Measurements from ENCODE around the gene TPST2. TPM values are rescaled to one million over a fixed set of nuclear protein-coding genes. Genes with fewer than 3 reads are reported as not detected.

TPST2 gene
- total RNA-seq, 4 donors from 2014 or later = 22.0 to 30.9 (median 28.7) TPM

GRCh38 chr22:26496456-26496855 is 93.5 kb downstream of the TPST2 start:
- H3K36me3 ChIP-seq = peaks cover 85 to 100% (median 98%) of the 10 kb centered on the region in 4 donors

GRCh38 chr22:26494506-26494905 is 95.4 kb downstream of the TPST2 start:
- no peak overlapping the region for H3K4me3 ChIP-seq
- no peak for TF ChIP-seq CTCF (IDR thresholded peaks at IDR 0.05)
- no peak for TF ChIP-seq POLR2AphosphoS5 (IDR thresholded peaks at IDR 0.05)
- no peak for TF ChIP-seq EP300 (IDR thresholded peaks at IDR 0.05)
- H3K4me1 ChIP-seq = no peaks in the 10 kb centered on the region
- H3K27ac ChIP-seq (replicated peaks in 1 of 4) = no peak overlapping the region
- H3K9me3 ChIP-seq = no peaks in the 10 kb centered on the region
- no peak for DNase-seq (ENCODE audit: extremely low spot score)
- peaks cover 84 to 100% (median 97%) of the 10 kb centered on the region in 4 donors for H3K36me3 ChIP-seq
- no peaks in the 10 kb centered on the region for H3K27me3 ChIP-seq
- intact Hi-C loops (cut with DNase I) = no loop called here

More at GRCh38 chr22:26496456-26496855, 93.5 kb downstream of the TPST2 start:
- Histone ChIP-seq H3K4me3 (no peak overlapping the region), H3K27me3 (no peaks in the 10 kb centered on the region), H3K27ac (replicated peaks in 1 of 4) (no peak overlapping the region), H3K4me1 (no peaks in the 10 kb centered on the region), H3K9me3 (no peaks in the 10 kb centered on the region)
- DNase-seq (ENCODE audit: extremely low spot score) = no peak
- 94% methylated on average over 4 of the region's 4 CpGs for WGBS
- intact Hi-C loops (cut with DNase I) = no loop called here
- TF ChIP-seq CTCF (IDR thresholded peaks at IDR 0.05) (no peak), EP300 (IDR thresholded peaks at IDR 0.05) (no peak), POLR2A (IDR thresholded peaks at IDR 0.05; ENCODE audit: low read depth) (no peak), POLR2AphosphoS5 (IDR thresholded peaks at IDR 0.05) (no peak)

GRCh38 chr22:26492220-26492619 is 97.7 kb downstream of the TPST2 start:
- H3K4me3 ChIP-seq = no peak overlapping the region
- intact Hi-C loops (cut with DNase I) = no loop called here
- TF ChIP-seq CTCF (IDR thresholded peaks at IDR 0.05) = no peak
- TF ChIP-seq EP300 (IDR thresholded peaks at IDR 0.05) = no peak
- TF ChIP-seq POLR2A (IDR thresholded peaks at IDR 0.05; ENCODE audit: low read depth) = no peak
- no peak for TF ChIP-seq POLR2AphosphoS5 (IDR thresholded peaks at IDR 0.05)
- no peaks in the 10 kb centered on the region for H3K4me1 ChIP-seq
- no peak overlapping the region for H3K27ac ChIP-seq (replicated peaks in 1 of 4)
- peaks cover 78 to 100% (median 97%) of the 10 kb centered on the region in 4 donors for H3K36me3 ChIP-seq
- no peaks in the 10 kb centered on the region for H3K9me3 ChIP-seq
- 86% methylated on average over 9 of the region's 9 CpGs for WGBS
- DNase-seq (ENCODE audit: extremely low spot score) = no peak
- H3K27me3 ChIP-seq = no peaks in the 10 kb centered on the region

- whole genome bisulfite sequencing = 80% methylated on average over 4 of the region's 4 CpGs
- Histone ChIP-seq H3K27ac (replicated peaks in 1 of 4) (no peak overlapping the region), H3K27me3 (no peaks in the 10 kb centered on the region), H3K4me3 (no peak overlapping the region), H3K4me1 (peaks cover 9 to 16% (median 13%) of the 10 kb centered on the region in 4 donors), H3K9me3 (no peaks in the 10 kb centered on the region), H3K36me3 (peaks cover 54 to 82% (median 77%) of the 10 kb centered on the region in 4 donors)
- intact Hi-C loops (cut with DNase I) = no loop called here
- no peak for TF ChIP-seq POLR2AphosphoS5 (IDR thresholded peaks at IDR 0.05)
- no peak for TF ChIP-seq EP300 (IDR thresholded peaks at IDR 0.05)
- no peak for TF ChIP-seq CTCF (IDR thresholded peaks at IDR 0.05)
- no peak for TF ChIP-seq POLR2A (IDR thresholded peaks at IDR 0.05; ENCODE audit: low read depth)
- DNase-seq (ENCODE audit: extremely low spot score) = no peak
Observed at GRCh38 chr22:26489447-26490036, 100.4 kb downstream of the TPST2 start.

GRCh38 chr22:26487996-26488395 is 101.9 kb downstream of the TPST2 start:
- H3K4me3 ChIP-seq = no peak overlapping the region
- H3K27ac ChIP-seq (replicated peaks in 1 of 4) = no peak overlapping the region
- H3K27me3 ChIP-seq = no peaks in the 10 kb centered on the region
- H3K9me3 ChIP-seq = no peaks in the 10 kb centered on the region
- peaks cover 15 to 25% (median 21%) of the 10 kb centered on the region in 4 donors for H3K4me1 ChIP-seq
- no peak for DNase-seq (ENCODE audit: extremely low spot score)
- intact Hi-C loops (cut with DNase I) = no loop called here
- 43% methylated on average over 3 of the region's 3 CpGs for WGBS
- H3K36me3 ChIP-seq = peaks cover 38 to 67% (median 62%) of the 10 kb centered on the region in 4 donors
- TF ChIP-seq EP300 (IDR thresholded peaks at IDR 0.05) (no peak), POLR2A (IDR thresholded peaks at IDR 0.05; ENCODE audit: low read depth) (no peak)
